ENCODE results near the gene ADSL. TPM values are rescaled to one million over a fixed set of nuclear protein-coding genes. Genes with fewer than 3 reads are reported as not detected.

The ADSL gene
- total and polyA plus RNA-seq, 2 of the 4 experiments (the other 2 are of a cell fraction): 93.6 to 229 TPM

DNA sequence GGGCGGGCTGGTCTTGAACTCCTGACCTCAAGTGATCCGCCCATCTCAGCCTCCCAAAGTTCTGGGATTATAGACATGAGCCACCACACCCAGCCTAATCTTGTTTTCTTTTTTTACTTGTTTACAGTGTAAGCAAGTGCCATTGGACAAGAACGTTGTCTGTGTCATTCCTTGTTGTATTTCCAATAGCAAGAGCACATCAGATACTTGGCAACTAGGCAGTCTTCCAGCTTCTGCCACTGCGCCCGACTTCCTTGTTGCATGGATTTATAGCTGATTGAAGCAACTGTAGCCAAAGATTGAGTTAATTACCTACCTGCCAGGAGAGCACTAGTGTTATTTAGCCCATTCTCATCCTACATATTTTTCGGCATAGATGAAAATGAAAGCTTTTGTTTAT, 21.0 kb downstream of the ADSL start:
- H3K4me1 ChIP-seq (ENCODE audit: control insufficient read depth, insufficient read depth, low read length): peaks cover 3% of the 10 kb centered on the region
- H2BK15ac ChIP-seq (ENCODE audit: low read depth, low read length): no peak overlapping the region
- DNase-seq: no peak
- H4K8ac ChIP-seq (ENCODE audit: low read depth in 2 of 2, low read length in 2 of 2): no peak overlapping the region
- TF ChIP-seq, protein P1, sequence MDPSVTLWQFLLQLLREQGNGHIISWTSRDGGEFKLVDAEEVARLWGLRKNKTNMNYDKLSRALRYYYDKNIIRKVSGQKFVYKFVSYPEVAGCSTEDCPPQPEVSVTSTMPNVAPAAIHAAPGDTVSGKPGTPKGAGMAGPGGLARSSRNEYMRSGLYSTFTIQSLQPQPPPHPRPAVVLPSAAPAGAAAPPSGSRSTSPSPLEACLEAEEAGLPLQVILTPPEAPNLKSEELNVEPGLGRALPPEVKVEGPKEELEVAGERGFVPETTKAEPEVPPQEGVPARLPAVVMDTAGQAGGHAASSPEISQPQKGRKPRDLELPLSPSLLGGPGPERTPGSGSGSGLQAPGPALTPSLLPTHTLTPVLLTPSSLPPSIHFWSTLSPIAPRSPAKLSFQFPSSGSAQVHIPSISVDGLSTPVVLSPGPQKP (IDR thresholded peaks at IDR 0.05; ENCODE audit: borderline replicate concordance, low read depth, low read length): no peak
- TF ChIP-seq RFX5 (IDR thresholded peaks at IDR 0.05; ENCODE audit: low read depth, low read length) (no peak), FOS (IDR thresholded peaks at IDR 0.05; ENCODE audit: low read depth, low read length) (no peak), MAFK (IDR thresholded peaks at IDR 0.05; ENCODE audit: low read depth, low read length) (no peak), BHLHE40 (IDR thresholded peaks at IDR 0.05; ENCODE audit: low read depth, low read length) (no peak), RAD21 (IDR thresholded peaks at IDR 0.05; ENCODE audit: low read length) (no peak), MXI1 (IDR thresholded peaks at IDR 0.05; ENCODE audit: borderline replicate concordance, low read depth, low read length) (no peak), NFE2L2 (IDR thresholded peaks at IDR 0.05; ENCODE audit: low read depth, low read length) (no peak), SMC3 (IDR thresholded peaks at IDR 0.05; ENCODE audit: low read depth, low read length) (no peak), CHD1 (IDR thresholded peaks at IDR 0.05; ENCODE audit: low read depth, low read length) (no peak), MAZ (IDR thresholded peaks at IDR 0.05; ENCODE audit: borderline replicate concordance, low read depth, low read length) (no peak), CEBPB (IDR thresholded peaks at IDR 0.05; ENCODE audit: low read depth, low read length) (no peak), POLR2A (IDR thresholded peaks at IDR 0.05; ENCODE audit: low read depth, low read length) (no peak), RCOR1 (IDR thresholded peaks at IDR 0.05; ENCODE audit: insufficient replicate concordance, low read length) (no peak)
- TF ChIP-seq, protein P2, sequence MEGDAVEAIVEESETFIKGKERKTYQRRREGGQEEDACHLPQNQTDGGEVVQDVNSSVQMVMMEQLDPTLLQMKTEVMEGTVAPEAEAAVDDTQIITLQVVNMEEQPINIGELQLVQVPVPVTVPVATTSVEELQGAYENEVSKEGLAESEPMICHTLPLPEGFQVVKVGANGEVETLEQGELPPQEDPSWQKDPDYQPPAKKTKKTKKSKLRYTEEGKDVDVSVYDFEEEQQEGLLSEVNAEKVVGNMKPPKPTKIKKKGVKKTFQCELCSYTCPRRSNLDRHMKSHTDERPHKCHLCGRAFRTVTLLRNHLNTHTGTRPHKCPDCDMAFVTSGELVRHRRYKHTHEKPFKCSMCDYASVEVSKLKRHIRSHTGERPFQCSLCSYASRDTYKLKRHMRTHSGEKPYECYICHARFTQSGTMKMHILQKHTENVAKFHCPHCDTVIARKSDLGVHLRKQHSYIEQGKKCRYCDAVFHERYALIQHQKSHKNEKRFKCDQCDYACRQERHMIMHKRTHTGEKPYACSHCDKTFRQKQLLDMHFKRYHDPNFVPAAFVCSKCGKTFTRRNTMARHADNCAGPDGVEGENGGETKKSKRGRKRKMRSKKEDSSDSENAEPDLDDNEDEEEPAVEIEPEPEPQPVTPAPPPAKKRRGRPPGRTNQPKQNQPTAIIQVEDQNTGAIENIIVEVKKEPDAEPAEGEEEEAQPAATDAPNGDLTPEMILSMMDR (conservative IDR thresholded peaks at IDR 0.05; ENCODE audit: low read depth, low read length): no peak
- TF ChIP-seq, protein P3, sequence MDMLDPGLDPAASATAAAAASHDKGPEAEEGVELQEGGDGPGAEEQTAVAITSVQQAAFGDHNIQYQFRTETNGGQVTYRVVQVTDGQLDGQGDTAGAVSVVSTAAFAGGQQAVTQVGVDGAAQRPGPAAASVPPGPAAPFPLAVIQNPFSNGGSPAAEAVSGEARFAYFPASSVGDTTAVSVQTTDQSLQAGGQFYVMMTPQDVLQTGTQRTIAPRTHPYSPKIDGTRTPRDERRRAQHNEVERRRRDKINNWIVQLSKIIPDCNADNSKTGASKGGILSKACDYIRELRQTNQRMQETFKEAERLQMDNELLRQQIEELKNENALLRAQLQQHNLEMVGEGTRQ (IDR thresholded peaks at IDR 0.05; ENCODE audit: low read depth, low read length): no peak
- no peak overlapping the region for H2BK20ac ChIP-seq (ENCODE audit: low read depth, low read length)
- no peaks in the 10 kb centered on the region for H3K9me3 ChIP-seq (ENCODE audit: control insufficient read depth, insufficient read depth, low read length)
- H2AK5ac ChIP-seq (ENCODE audit: low read depth, low read length): no peak overlapping the region
- peaks cover 36% of the 10 kb centered on the region for H3K36me3 ChIP-seq (ENCODE audit: control insufficient read depth, insufficient read depth, low read length)
- H3K27ac ChIP-seq (ENCODE audit: insufficient read depth, low read length): no peak overlapping the region
- H2AK9ac ChIP-seq (replicated peaks; ENCODE audit: low read depth, low read length, poor library complexity): no peak overlapping the region
- no peak overlapping the region for H3K56ac ChIP-seq (ENCODE audit: extremely low read depth, insufficient read depth, low read length)
- H2BK120ac ChIP-seq (ENCODE audit: low read depth, low read length): no peak overlapping the region
- no peak overlapping the region for H3K4me3 ChIP-seq (ENCODE audit: insufficient read depth, low read depth, low read length)
- no peak overlapping the region for H3K9ac ChIP-seq (ENCODE audit: low read depth, low read length)
- H3K14ac ChIP-seq (replicated peaks; ENCODE audit: low read depth, low read length): no peak overlapping the region
- ATAC-seq (ENCODE audit: low read depth): no peak
- POLR2A ChIA-PET (ENCODE audit: unreplicated experiment): interaction anchor here (0.7 kb wide), 1 partner anchor 200 kb away, joined by 6 read pairs; no protein-coding TSS in a partner anchor
- in situ Hi-C loops (cut with MboI; ENCODE audit: low sequenced_read_pairs) (no loop called here), intact Hi-C loops (cut with micrococcal nuclease) (no loop called here), dilution Hi-C loops (cut with HindIII; ENCODE audit: low sequenced_read_pairs, unreplicated experiment) (no loop called here)
- BruUV-seq (replicated peaks): no TSS peak
- no peak overlapping the region for H3K23ac ChIP-seq (ENCODE audit: low read depth, low read length)
- no peak overlapping the region for H4K5ac ChIP-seq (ENCODE audit: low read depth, low read length)
- peaks cover 14% of the 10 kb centered on the region for H3K9me1 ChIP-seq (ENCODE audit: insufficient read depth, low read length)
- no peak overlapping the region for H2BK5ac ChIP-seq (ENCODE audit: low read depth, low read length, poor library complexity, severe bottlenecking)
- no peaks in the 10 kb centered on the region; the same call in 1 of the 2 replicates for H4K20me1 ChIP-seq (ENCODE audit: insufficient read depth, low read length)
- CTCF ChIA-PET: no interaction called here
- no peaks in the 10 kb centered on the region for H3K27me3 ChIP-seq (ENCODE audit: control insufficient read depth, insufficient read depth, low read length)
- WGBS, 2 experiments (ENCODE audit: extremely low coverage in 2 of 2, insufficient read length in 1 of 2): 100% methylated on average over 2 of the region's 6 CpGs; no CpG with 5 or more reads in 1 of the 2 experiments
- H4K91ac ChIP-seq (ENCODE audit: insufficient read depth, low read depth, low read length): no peak overlapping the region
- H3K4me2 ChIP-seq (ENCODE audit: low read depth, low read length): no peak overlapping the region
- H3K79me1 ChIP-seq (ENCODE audit: low read depth in 1 of 2, low read length in 2 of 2): peaks cover 11 to 23% of the 10 kb centered on the region in 2 experiments
- H2AFZ ChIP-seq (replicated peaks; ENCODE audit: low read length, poor library complexity): no peak overlapping the region
- no peak overlapping the region for H3K18ac ChIP-seq (ENCODE audit: low read depth, low read length)
- H3K4ac ChIP-seq (ENCODE audit: low read depth, low read length): no peak overlapping the region
